GM08714 (cell line): Measurements from ENCODE around the gene SLC10A6.

ENCODE experiments used
- H3K4me3 ChIP-seq: fragments of 200-500 bp; sonication (Bioruptor generic); 2 replicates; pipeline ENCODE4 v1.5.1; 2014; ENCODE audit warnings: mild to moderate bottlenecking, low read length, inconsistent platforms
- ZNF274 ChIP-seq: IDR thresholded peaks from 2 replicates; pipeline ENCODE4 v1.6.1; 2012; ENCODE audit warnings: mild to moderate bottlenecking, low read depth, low read length

SLC10A6 gene

GRCh38 chr4:86870442-86871069 is 21.4 kb upstream of the SLC10A6 start:
- H3K4me3 ChIP-seq: no peak overlapping the region
- TF ChIP-seq ZNF274: no peak

- no peak overlapping the region for H3K4me3 ChIP-seq
- TF ChIP-seq ZNF274: no peak
Measured at GRCh38 chr4:86857341-86858052, 8.3 kb upstream of the SLC10A6 start.

GRCh38 chr4:86856896-86857295 is 7.7 kb upstream of the SLC10A6 start:
- no peak overlapping the region for H3K4me3 ChIP-seq
- TF ChIP-seq ZNF274: no peak

- TF ChIP-seq ZNF274: no peak
- H3K4me3 ChIP-seq: no peak overlapping the region
Measured at GRCh38 chr4:86855572-86855971, 6.4 kb upstream of the SLC10A6 start.

DNA sequence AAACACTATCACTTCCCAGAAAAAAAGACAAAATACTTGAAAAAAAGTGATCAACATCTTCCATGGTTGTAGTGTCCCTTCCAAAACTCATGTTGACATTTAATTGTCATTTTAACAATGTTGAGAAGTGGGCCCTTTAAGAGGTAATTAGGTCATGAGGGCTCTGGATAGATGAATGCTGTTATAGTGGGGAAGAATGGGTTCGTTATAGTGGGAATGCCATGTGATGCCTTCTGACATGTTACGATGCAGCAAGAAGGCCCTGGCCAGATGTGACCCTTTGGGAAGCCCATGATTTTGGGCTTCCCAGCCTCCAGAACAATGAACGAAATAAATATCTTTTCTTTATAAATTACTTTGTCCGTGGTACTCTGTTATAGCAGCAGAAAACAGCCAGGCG is 4.0 kb upstream of the SLC10A6 start:
- TF ChIP-seq ZNF274: no peak
- H3K4me3 ChIP-seq: no peak overlapping the region

DNA sequence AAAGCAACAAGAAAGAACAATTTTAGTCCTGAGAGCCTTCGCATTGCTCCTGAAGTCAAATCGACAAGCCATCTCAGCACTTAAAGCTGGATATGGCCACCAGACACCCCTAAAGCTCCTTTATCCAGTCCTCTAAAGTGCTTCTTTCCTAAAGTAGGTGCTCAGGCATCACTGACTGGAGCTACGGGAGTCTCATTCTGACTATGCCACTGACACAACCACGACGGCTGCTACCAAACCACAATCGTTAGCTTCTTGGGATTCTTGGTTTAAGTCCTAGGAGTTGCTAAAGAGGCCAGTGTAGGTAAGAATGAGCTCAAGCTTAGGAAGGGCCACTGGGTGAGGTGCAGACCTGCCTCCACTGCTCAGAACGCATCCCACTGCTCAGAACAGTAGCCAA is 1.0 kb downstream of the SLC10A6 start:
- no peak for TF ChIP-seq ZNF274
- H3K4me3 ChIP-seq: no peak overlapping the region

DNA sequence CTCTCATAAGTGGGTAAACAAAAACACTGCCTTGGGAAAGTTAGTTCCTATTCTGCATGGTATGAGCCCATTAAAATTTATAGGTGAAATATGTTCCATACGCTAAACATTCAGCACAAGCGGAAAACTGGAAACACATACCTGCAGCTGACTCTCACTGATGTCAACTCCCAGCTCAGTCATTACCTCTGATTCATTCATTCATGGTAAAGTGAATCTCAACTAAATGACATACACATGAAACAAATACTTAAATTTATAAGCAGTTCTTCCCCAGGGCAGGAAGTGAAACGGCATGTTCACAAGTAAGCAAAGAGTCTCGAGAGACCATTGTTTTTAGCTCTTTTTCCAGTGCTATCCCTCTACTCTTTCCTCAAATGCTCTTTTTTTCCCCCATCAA is 1.6 kb downstream of the SLC10A6 start:
- TF ChIP-seq ZNF274: no peak

GRCh38 chr4:86846921-86847320 is 2.3 kb downstream of the SLC10A6 start:
- H3K4me3 ChIP-seq: no peak overlapping the region
- no peak for TF ChIP-seq ZNF274

More for the DNA sequence above, 1.6 kb downstream of the SLC10A6 start:
- H3K4me3 ChIP-seq: no peak overlapping the region

DNA sequence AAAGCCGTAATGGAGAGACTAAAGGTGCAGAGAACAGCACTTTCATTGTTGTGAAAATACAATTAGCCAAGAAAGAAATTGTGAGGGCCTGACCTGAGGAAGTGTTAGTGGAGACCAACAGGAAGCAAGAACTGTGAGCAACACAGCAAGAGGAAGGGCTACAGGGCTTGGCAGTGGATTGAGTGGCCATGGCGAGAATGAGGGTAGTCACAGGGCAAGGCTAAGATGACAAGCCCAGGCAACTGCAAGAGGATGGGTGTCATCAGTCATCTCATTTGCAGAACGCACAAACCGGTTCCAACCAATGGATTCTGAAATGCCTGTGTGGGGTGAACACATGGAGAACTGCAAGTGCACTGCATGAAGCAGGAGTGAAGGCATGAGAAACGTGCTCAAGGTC is 3.6 kb downstream of the SLC10A6 start:
- no peak for TF ChIP-seq ZNF274

DNA sequence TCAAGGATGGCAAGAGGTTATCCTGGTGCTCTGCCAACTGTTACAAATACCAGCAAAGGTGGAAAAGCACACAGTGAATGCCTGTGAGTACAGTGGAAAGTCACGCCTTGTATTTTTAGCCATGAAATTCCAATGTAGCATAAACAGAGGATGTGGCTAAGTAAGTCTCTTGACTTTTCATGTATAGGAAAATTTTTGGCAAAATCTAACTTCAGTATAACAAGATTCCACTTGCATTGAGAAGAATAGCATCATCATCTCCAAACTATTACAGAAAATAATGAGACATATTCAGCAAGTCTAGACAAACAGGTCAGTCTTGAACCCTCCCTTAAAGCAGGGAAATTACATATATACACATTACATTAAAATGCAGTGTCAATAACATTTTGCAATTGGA is 7.9 kb downstream of the SLC10A6 start:
- TF ChIP-seq ZNF274: no peak
- H3K4me3 ChIP-seq: no peak overlapping the region

More for the DNA sequence above, 3.6 kb downstream of the SLC10A6 start:
- no peak overlapping the region for H3K4me3 ChIP-seq

DNA sequence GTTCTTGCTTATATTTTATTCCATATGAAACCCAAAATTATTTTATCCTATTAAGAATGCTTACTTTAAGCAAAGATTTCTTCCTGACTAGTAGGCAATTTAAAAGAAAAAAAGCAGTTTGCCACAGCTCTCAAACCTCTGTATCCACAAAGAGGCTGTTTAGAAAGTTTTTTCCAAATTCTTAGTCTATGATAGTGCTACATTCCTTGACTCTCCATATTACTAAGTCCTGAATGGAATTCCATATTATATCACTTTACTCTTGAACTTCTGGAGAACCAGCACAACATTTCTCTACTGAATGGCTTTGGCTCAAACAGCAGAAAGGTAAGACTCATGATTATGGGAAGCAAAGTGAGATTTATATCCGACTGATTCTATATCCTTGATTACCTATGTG is 8.3 kb downstream of the SLC10A6 start:
- no peak overlapping the region for H3K4me3 ChIP-seq
- TF ChIP-seq ZNF274: no peak

DNA sequence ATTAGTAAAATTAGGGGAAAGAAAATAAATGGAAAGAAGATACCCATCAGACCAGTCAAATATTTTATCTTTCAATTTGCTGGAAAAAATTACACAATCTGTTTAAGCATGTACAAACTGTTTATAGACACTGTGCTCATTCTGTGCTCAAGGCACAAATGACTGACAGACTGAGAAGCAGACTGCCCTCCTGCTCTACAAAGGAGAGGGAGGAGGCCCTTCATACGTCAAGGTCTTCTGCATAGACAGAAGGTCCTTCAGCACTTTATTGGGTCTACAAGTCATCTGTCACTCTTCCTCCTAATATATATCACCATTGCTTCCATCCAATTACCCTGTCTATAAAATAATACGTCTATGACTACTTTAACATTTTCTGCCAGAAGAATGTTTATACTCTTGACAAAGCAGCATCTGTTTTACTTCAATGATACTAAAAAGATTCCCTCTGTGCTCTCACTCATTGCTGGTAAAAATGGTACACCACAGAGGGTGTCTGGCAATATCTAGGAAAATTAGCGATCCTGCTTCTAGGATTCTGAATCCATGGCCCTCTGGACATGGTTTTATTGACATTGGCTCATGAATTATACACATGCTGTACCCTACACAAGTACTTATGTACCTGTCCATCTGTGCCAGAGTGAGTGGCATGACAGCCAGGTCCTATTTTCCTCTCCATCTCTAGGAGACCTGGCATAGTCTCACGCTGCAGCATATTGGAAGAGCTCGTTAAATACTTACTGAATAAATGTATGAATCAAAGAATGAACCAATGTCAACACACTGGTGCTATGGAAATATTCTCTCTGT is 11.3 kb downstream of the SLC10A6 start:
- H3K4me3 ChIP-seq: no peak overlapping the region
- no peak for TF ChIP-seq ZNF274

GRCh38 chr4:86835677-86836076 is 13.5 kb downstream of the SLC10A6 start:
- no peak for TF ChIP-seq ZNF274
- H3K4me3 ChIP-seq: no peak overlapping the region

GRCh38 chr4:86834901-86835300 is 14.3 kb downstream of the SLC10A6 start:
- no peak for TF ChIP-seq ZNF274
- H3K4me3 ChIP-seq: no peak overlapping the region

DNA sequence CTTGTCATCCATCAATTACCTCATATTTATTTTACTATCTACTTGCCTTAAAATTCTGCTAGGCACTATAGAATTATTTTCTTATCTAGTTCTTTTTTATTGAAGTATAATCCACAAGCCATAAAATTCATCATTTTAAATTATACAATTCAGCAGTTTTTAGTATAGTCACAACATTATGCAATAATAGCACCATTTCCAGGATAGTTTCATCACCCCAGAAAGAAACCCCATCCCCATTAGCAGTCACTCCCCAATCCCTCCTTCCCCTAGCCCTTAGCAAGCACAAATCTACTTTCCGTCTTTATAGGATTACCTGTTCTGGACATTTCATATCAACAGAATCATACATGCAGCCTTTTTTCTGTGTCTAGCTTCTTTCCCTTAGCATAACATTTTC is 15.6 kb downstream of the SLC10A6 start:
- TF ChIP-seq ZNF274: no peak
- no peak overlapping the region for H3K4me3 ChIP-seq
